Keratinocyte (primary cell): ENCODE results near the gene MSANTD2.

ENCODE experiments used
- EZH2 ChIP-seq: IDR thresholded peaks from one replicate; pipeline ENCODE4 v1.6.1; 2012; ENCODE audit warnings: inconsistent platforms, mild to moderate bottlenecking, low read length, moderate library complexity
- TF ChIP-seq, protein P1 (sequence below), 3 experiments: IDR thresholded peaks in 1 of 3; conservative IDR thresholded peaks in 1 of 3; optimal IDR thresholded peaks in 1 of 3; 2 replicates in 2 of 3; 3 replicates in 1 of 3; pipeline versions ENCODE3 to v1.5.1; 2011; ENCODE audit warnings: low read length in 3 of 3, mild to moderate bottlenecking in 3 of 3, moderate library complexity in 2 of 3, control low read depth in 1 of 3, inconsistent platforms in 1 of 3; ENCODE audit not compliant: insufficient read depth in 2 of 3; ENCODE audit errors: extremely low read depth in 1 of 3

DNA sequence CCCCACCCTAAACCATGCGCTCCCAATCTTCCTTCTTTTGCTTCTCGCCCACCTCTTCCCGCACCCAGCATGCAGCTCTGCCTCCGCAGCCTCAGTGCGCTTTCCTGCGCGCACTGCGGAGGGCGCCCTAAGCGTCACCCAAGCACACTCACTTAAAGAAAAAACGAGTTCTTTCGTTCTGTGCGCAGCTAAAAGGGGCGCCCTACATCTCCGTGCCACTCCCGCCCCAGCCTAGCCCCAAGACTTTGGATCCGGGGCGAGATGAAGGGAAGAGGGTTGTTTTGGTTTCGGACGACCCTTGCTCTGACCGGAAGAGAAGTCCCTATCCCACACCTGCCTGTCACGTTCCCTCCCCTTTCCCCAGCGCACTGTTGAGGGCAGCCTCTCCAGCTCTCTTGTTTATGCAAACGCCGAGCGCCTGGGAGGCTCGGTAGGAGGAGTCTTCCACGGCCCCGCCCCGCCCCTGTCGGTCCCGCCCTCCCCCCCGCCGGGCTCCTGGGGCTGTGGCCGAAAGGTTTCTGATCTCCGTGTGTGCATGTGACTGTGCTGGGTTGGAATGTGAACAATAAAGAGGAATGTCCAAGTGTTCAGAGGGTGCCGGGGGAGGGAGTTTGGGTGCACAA lies 53.5 kb downstream of the MSANTD2 start:
- TF ChIP-seq, protein P1, sequence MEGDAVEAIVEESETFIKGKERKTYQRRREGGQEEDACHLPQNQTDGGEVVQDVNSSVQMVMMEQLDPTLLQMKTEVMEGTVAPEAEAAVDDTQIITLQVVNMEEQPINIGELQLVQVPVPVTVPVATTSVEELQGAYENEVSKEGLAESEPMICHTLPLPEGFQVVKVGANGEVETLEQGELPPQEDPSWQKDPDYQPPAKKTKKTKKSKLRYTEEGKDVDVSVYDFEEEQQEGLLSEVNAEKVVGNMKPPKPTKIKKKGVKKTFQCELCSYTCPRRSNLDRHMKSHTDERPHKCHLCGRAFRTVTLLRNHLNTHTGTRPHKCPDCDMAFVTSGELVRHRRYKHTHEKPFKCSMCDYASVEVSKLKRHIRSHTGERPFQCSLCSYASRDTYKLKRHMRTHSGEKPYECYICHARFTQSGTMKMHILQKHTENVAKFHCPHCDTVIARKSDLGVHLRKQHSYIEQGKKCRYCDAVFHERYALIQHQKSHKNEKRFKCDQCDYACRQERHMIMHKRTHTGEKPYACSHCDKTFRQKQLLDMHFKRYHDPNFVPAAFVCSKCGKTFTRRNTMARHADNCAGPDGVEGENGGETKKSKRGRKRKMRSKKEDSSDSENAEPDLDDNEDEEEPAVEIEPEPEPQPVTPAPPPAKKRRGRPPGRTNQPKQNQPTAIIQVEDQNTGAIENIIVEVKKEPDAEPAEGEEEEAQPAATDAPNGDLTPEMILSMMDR (optimal IDR thresholded peaks at IDR 0.05 in 1 of 3, IDR thresholded peaks at IDR 0.05 in 1 of 3, conservative IDR thresholded peaks at IDR 0.05 in 1 of 3; ENCODE audit: extremely low read depth in 1 of 3, insufficient read depth in 2 of 3, low read length in 3 of 3), result peak; percentile 52 to 73 (median 61)
- peak; percentile 22 for TF ChIP-seq EZH2
